HEK293 (cell line): Measurements from ENCODE around the gene FADS1.

ENCODE experiments used
- CTCF ChIA-PET: fragments of 350-600 bp; formaldehyde crosslinking; extraction: SDS; loops from one replicate; lab custom pipeline; 2021; ENCODE audit warnings: antibody characterized with exemption; lab: Yijun Ruan, JAX
- POLR2A ChIA-PET: fragments of 300-600 bp; formaldehyde crosslinking; extraction: SDS; loops from one replicate; lab custom pipeline; 2020; ENCODE audit warnings: antibody characterized with exemption, inconsistent platforms; lab: Yijun Ruan, JAX
- H3K27ac ChIP-seq: fragments of 200-500 bp; sonication (Bioruptor generic); 2 replicates; pipeline ENCODE4 v1.5.1; 2014; ENCODE audit warnings: low read depth, low read length, control low read depth, inconsistent platforms; ENCODE audit errors: extremely low read depth
- H3K36me3 ChIP-seq, 2 experiments: fragments of 200-500 bp in 1 of 2; sonication (Bioruptor generic) in 1 of 2; 1 replicate in 1 of 2; 2 replicates in 1 of 2; pipeline ENCODE4 v1.5.1; 2014 to 2017; ENCODE audit warnings: inconsistent platforms in 2 of 2, low read length in 2 of 2; ENCODE audit not compliant: control insufficient read depth in 2 of 2, insufficient read depth in 1 of 2
- H3K4me1 ChIP-seq: fragments of 200-500 bp; sonication (Bioruptor generic); 2 replicates; pipeline ENCODE4 v1.5.1; 2014; ENCODE audit warnings: mild to moderate bottlenecking, low read length, inconsistent platforms; ENCODE audit not compliant: control insufficient read depth, insufficient read depth
- H3K4me3 ChIP-seq: 2 replicates; pipeline ENCODE4 v1.5.1; 2011; ENCODE audit warnings: low read depth, mild to moderate bottlenecking, control low read depth, low read length, moderate library complexity
- H3K9me3 ChIP-seq: fragments of 200-500 bp; sonication (Bioruptor generic); 2 replicates; pipeline ENCODE4 v1.5.1; 2014; ENCODE audit warnings: low read depth, low read length, inconsistent platforms; ENCODE audit not compliant: control insufficient read depth, insufficient read depth
- BCL11B ChIP-seq: fragments of 450-650 bp; formaldehyde crosslinking; IDR thresholded peaks from 2 replicates; pipeline ENCODE4 v1.5.1; 2016; ENCODE audit warnings: low read depth, missing biosample characterization, missing genetic modification characterization
- GFI1B ChIP-seq: fragments of 450-650 bp; formaldehyde crosslinking; IDR thresholded peaks from 2 replicates; pipeline ENCODE4 v1.5.1; 2016; ENCODE audit warnings: missing biosample characterization, missing genetic modification characterization
- GLIS1 ChIP-seq: fragments of 450-650 bp; formaldehyde crosslinking; IDR thresholded peaks from 2 replicates; pipeline ENCODE4 v1.5.1; 2016; ENCODE audit warnings: missing biosample characterization, missing genetic modification characterization
- GLIS2 ChIP-seq: fragments of 450-650 bp; formaldehyde crosslinking; IDR thresholded peaks from 2 replicates; pipeline ENCODE4 v1.5.1; 2016; ENCODE audit warnings: missing biosample characterization, missing genetic modification characterization
- KLF16 ChIP-seq: fragments of 450-650 bp; formaldehyde crosslinking; IDR thresholded peaks from 2 replicates; pipeline ENCODE4 v1.5.1; 2017; ENCODE audit warnings: missing biosample characterization, missing genetic modification characterization
- MEIS1 ChIP-seq: sonication (generic); formaldehyde crosslinking; IDR thresholded peaks from 2 replicates; pipeline ENCODE4 v1.8.1; 2022; ENCODE audit warnings: missing genetic modification reagents, mild to moderate bottlenecking, borderline replicate concordance
- PRDM2 ChIP-seq: fragments of 450-650 bp; formaldehyde crosslinking; IDR thresholded peaks from 2 replicates; pipeline ENCODE4 v1.5.1; 2016; ENCODE audit warnings: missing biosample characterization, missing genetic modification characterization, borderline replicate concordance
- ZBTB20 ChIP-seq: fragments of 450-650 bp; formaldehyde crosslinking; IDR thresholded peaks from 2 replicates; pipeline ENCODE4 v1.5.1; 2016; ENCODE audit warnings: missing biosample characterization, missing genetic modification characterization
- ZFP3 ChIP-seq: fragments of 450-650 bp; formaldehyde crosslinking; IDR thresholded peaks from 2 replicates; pipeline ENCODE4 v1.5.1; 2016; ENCODE audit warnings: low read depth, missing biosample characterization, missing genetic modification characterization
- ZNF292 ChIP-seq: fragments of 450-650 bp; formaldehyde crosslinking; IDR thresholded peaks from 2 replicates; pipeline ENCODE4 v1.5.1; 2016; ENCODE audit warnings: low read depth, missing biosample characterization, missing genetic modification characterization, borderline replicate concordance
- ZNF341 ChIP-seq: fragments of 450-650 bp; formaldehyde crosslinking; IDR thresholded peaks from 2 replicates; pipeline ENCODE4; 2016; ENCODE audit warnings: low read depth, missing biosample characterization, missing genetic modification characterization
- ZNF555 ChIP-seq: fragments of 450-650 bp; formaldehyde crosslinking; conservative IDR thresholded peaks from 2 replicates; pipeline ENCODE4 v1.5.1; 2017; ENCODE audit warnings: missing biosample characterization, mild to moderate bottlenecking, missing genetic modification characterization, inconsistent platforms
- ZNF645 ChIP-seq: fragments of 450-650 bp; formaldehyde crosslinking; IDR thresholded peaks from 2 replicates; pipeline ENCODE4; 2016; ENCODE audit warnings: missing biosample characterization, missing genetic modification characterization
- ZNF76 ChIP-seq: fragments of 450-650 bp; formaldehyde crosslinking; IDR thresholded peaks from 2 replicates; pipeline ENCODE4; 2016; ENCODE audit warnings: low read depth, missing biosample characterization, missing genetic modification characterization, borderline replicate concordance
- ZSCAN5A ChIP-seq: fragments of 450-650 bp; formaldehyde crosslinking; IDR thresholded peaks from 2 replicates; pipeline ENCODE4 v1.5.1; 2016; ENCODE audit warnings: missing biosample characterization, missing genetic modification characterization
- TF ChIP-seq, protein P1 (sequence below): fragments of 450-650 bp; formaldehyde crosslinking; IDR thresholded peaks from 2 replicates; pipeline ENCODE4 v1.5.1; 2016; ENCODE audit warnings: missing biosample characterization, missing genetic modification characterization, low read depth

Gene FADS1

GRCh38 chr11:61829806-61830205, 13.0 kb upstream of the FADS1 start:
- H3K4me1 ChIP-seq: peaks cover 10% of the 10 kb centered on the region; the same call in 1 of the 2 replicates
- no peak overlapping the region; the same call in 1 of the 2 replicates for H3K27ac ChIP-seq
- CTCF ChIA-PET: interaction anchor here (1.1 to 3.1 kb wide), 6 partner anchors 12 to 54 kb away, joined by 3 to 13 read pairs (median 8); no protein-coding TSS in a partner anchor

More at GRCh38 chr11:61829806-61830205, 13.0 kb upstream of the FADS1 start:
- TF ChIP-seq GFI1B (tag by site-specific recombination) (no peak), GLIS2 (tag by site-specific recombination) (no peak), ZNF555 (tag by site-specific recombination) (no peak), GLIS1 (tag by site-specific recombination) (no peak), ZFP3 (tag by site-specific recombination) (no peak), ZNF341 (tag by site-specific recombination) (no peak), ZBTB20 (tag by site-specific recombination) (no peak), KLF16 (tag by site-specific recombination) (no peak), ZSCAN5A (tag by site-specific recombination) (no peak), MEIS1 (CRISPR knock-in tag) (no peak), PRDM2 (no peak), ZNF76 (no peak), BCL11B (no peak), ZNF645 (tag by site-specific recombination) (no peak), ZNF292 (tag by site-specific recombination) (no peak)
- TF ChIP-seq, protein P1, sequence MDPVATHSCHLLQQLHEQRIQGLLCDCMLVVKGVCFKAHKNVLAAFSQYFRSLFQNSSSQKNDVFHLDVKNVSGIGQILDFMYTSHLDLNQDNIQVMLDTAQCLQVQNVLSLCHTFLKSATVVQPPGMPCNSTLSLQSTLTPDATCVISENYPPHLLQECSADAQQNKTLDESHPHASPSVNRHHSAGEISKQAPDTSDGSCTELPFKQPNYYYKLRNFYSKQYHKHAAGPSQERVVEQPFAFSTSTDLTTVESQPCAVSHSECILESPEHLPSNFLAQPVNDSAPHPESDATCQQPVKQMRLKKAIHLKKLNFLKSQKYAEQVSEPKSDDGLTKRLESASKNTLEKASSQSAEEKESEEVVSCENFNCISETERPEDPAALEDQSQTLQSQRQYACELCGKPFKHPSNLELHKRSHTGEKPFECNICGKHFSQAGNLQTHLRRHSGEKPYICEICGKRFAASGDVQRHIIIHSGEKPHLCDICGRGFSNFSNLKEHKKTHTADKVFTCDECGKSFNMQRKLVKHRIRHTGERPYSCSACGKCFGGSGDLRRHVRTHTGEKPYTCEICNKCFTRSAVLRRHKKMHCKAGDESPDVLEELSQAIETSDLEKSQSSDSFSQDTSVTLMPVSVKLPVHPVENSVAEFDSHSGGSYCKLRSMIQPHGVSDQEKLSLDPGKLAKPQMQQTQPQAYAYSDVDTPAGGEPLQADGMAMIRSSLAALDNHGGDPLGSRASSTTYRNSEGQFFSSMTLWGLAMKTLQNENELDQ: no peak
- POLR2A ChIA-PET: interaction anchor here (0.7 kb wide), 1 partner anchor 9 kb away, joined by 3 read pairs; no protein-coding TSS in a partner anchor
- Histone ChIP-seq H3K4me3 (no peak overlapping the region; the same call in 1 of the 2 replicates), H3K9me3 (no peaks in the 10 kb centered on the region), H3K36me3 (no peaks in the 10 kb centered on the region)
